ENCODE data around the gene LPP.

DNA sequence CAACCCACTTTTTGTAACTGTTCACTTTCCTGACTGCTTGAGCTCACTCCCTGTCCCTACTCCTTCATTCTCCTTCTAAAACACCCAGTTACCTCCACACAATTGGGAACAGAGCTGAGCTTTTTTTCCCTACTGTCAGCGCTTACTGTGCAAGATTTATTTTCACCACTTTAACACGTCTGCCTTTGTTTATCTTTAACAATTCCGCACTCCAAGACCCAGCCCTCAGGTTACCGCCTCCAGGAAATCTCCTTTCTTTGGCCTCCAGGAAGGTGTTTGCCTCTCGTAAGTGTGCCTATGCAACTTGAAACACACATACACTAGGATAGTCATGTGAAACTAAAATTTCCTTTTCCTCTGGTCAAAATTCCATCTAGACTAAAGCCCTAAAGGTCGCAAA is 745.9 kb downstream of the LPP start:
- TF ChIP-seq POLR2A (IDR thresholded peaks at IDR 0.05), result no peak
- TF ChIP-seq, protein P1, sequence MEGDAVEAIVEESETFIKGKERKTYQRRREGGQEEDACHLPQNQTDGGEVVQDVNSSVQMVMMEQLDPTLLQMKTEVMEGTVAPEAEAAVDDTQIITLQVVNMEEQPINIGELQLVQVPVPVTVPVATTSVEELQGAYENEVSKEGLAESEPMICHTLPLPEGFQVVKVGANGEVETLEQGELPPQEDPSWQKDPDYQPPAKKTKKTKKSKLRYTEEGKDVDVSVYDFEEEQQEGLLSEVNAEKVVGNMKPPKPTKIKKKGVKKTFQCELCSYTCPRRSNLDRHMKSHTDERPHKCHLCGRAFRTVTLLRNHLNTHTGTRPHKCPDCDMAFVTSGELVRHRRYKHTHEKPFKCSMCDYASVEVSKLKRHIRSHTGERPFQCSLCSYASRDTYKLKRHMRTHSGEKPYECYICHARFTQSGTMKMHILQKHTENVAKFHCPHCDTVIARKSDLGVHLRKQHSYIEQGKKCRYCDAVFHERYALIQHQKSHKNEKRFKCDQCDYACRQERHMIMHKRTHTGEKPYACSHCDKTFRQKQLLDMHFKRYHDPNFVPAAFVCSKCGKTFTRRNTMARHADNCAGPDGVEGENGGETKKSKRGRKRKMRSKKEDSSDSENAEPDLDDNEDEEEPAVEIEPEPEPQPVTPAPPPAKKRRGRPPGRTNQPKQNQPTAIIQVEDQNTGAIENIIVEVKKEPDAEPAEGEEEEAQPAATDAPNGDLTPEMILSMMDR (IDR thresholded peaks at IDR 0.05), result no peak

Measured in right lobe of liver (tissue), 4 donors.